ENCODE measurements around the gene AMACR.
"Not testable (repeated sequence)": the region's sequence is repeated elsewhere in the genome, so short reads cannot be mapped to it uniquely, and the experiment has no call there.

AMACR gene

GRCh38 chr5:33964132-33964700, 43.6 kb downstream of the AMACR start:
- peak; percentile 55 to 61 for ATAC-seq

GRCh38 chr5:33958176-33958575, 49.7 kb downstream of the AMACR start:
- ATAC-seq: no peak

GRCh38 chr5:33957577-33958150, 50.2 kb downstream of the AMACR start:
- ATAC-seq: no peak

- ATAC-seq: not testable (repeated sequence)
These were observed 55.7 kb downstream of the AMACR start for GRCh38 chr5:33952175-33952574.

- ATAC-seq: no peak
These were observed 63.2 kb downstream of the AMACR start for GRCh38 chr5:33944543-33945132.

GRCh38 chr5:33941090-33941489, 66.8 kb downstream of the AMACR start:
- ATAC-seq: no peak

- no peak for ATAC-seq
These were observed 68.1 kb downstream of the AMACR start for GRCh38 chr5:33939556-33940262.

- ATAC-seq: no peak
These were observed 69.0 kb downstream of the AMACR start for GRCh38 chr5:33938881-33939280.

GRCh38 chr5:33938507-33938796, 69.4 kb downstream of the AMACR start:
- ATAC-seq: no peak

- no peak for ATAC-seq
These were observed 69.9 kb downstream of the AMACR start for GRCh38 chr5:33937707-33938506.

GRCh38 chr5:33937017-33937706, 70.7 kb downstream of the AMACR start:
- ATAC-seq: no peak

- no peak for ATAC-seq
These were observed 71.4 kb downstream of the AMACR start, which contains the start of gene RXFP3 for GRCh38 chr5:33936381-33937016. Gene RXFP3 (plus strand): TSS chr5:33936386. CDS start chr5:33936741, 355 bp downstream.

All from activated CD4-positive, CD25-positive, alpha-beta regulatory T cell treated with anti-CD3 and anti-CD28 coated beads, Interleukin-2, amount 50 U/mL, for 24 hours (primary cell).